Keratinocyte (primary cell): Measurements from ENCODE around the gene DMD.

Experiments
- EZH2 ChIP-seq: IDR thresholded peaks from one replicate; pipeline ENCODE4 v1.6.1; 2012; ENCODE audit warnings: inconsistent platforms, mild to moderate bottlenecking, low read length, moderate library complexity
- TF ChIP-seq, protein P1 (sequence below), 3 experiments: IDR thresholded peaks in 1 of 3; conservative IDR thresholded peaks in 1 of 3; optimal IDR thresholded peaks in 1 of 3; 2 replicates in 2 of 3; 3 replicates in 1 of 3; pipeline versions ENCODE3 to v1.5.1; 2011; ENCODE audit warnings: low read length in 3 of 3, mild to moderate bottlenecking in 3 of 3, moderate library complexity in 2 of 3, control low read depth in 1 of 3, inconsistent platforms in 1 of 3; ENCODE audit not compliant: insufficient read depth in 2 of 3; ENCODE audit errors: extremely low read depth in 1 of 3

DNA sequence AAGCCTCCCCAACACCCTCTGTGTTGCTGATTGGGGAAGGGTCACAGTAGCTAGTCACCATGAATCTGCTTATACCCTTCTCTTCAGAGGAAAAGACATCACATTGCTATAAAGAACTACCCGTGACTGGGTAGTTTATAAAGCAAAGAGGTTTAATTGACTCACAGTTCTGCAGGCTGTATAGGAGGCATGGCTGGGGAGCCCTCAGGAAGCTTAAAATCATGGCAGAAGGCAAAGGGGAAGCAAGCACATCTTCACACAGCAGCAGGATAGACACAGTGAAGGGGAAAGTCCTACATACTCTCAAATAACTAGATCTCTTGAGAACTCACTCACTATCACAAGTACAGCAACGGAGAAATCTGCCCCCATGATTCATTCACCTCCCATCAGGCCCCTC is 1910.1 kb downstream of the DMD start:
- TF ChIP-seq, protein P1, sequence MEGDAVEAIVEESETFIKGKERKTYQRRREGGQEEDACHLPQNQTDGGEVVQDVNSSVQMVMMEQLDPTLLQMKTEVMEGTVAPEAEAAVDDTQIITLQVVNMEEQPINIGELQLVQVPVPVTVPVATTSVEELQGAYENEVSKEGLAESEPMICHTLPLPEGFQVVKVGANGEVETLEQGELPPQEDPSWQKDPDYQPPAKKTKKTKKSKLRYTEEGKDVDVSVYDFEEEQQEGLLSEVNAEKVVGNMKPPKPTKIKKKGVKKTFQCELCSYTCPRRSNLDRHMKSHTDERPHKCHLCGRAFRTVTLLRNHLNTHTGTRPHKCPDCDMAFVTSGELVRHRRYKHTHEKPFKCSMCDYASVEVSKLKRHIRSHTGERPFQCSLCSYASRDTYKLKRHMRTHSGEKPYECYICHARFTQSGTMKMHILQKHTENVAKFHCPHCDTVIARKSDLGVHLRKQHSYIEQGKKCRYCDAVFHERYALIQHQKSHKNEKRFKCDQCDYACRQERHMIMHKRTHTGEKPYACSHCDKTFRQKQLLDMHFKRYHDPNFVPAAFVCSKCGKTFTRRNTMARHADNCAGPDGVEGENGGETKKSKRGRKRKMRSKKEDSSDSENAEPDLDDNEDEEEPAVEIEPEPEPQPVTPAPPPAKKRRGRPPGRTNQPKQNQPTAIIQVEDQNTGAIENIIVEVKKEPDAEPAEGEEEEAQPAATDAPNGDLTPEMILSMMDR (optimal IDR thresholded peaks at IDR 0.05 in 1 of 3, IDR thresholded peaks at IDR 0.05 in 1 of 3, conservative IDR thresholded peaks at IDR 0.05 in 1 of 3; ENCODE audit: extremely low read depth in 1 of 3, insufficient read depth in 2 of 3, low read length in 3 of 3) = no peak
- no peak for TF ChIP-seq EZH2
